IMR-90 (cell line): ENCODE results near the gene CUL4B. TPM values are rescaled to one million over a fixed set of nuclear protein-coding genes. Genes with fewer than 3 reads are reported as not detected.

Experiments
- ATAC-seq: fragments of 200-7000 bp; cut with Tn5 transposase; 2 replicates; pipeline ENCODE4 v1.9.1; 2020; ENCODE audit warnings: low read depth, mild to moderate bottlenecking, moderate library complexity
- BruUV-seq: library from RNA; stranded (reverse); fragments of 400-500 nt; replicated peaks from 2 replicates; lab custom pipeline; 2021; lab: Mats Ljungman, UMichigan
- CTCF ChIA-PET: fragments of 300-600 bp; formaldehyde crosslinking; extraction: SDS; loops from one replicate; lab custom pipeline; 2021; ENCODE audit warnings: antibody characterized with exemption; lab: Yijun Ruan, JAX
- POLR2A ChIA-PET: fragments of 300-600 bp; sonication (Branson Sonifier 250); formaldehyde crosslinking; loops from one replicate; lab custom pipeline; 2022; ENCODE audit warnings: antibody characterized with exemption; ENCODE audit not compliant: unreplicated experiment; lab: Charles Lee
- DNase-seq: peaks from one replicate; pipeline ENCODE4 v3.0.0; 2013
- H2AFZ ChIP-seq: replicated peaks from 2 replicates; pipeline ENCODE3; 2013; ENCODE audit warnings: low read length, mild to moderate bottlenecking; ENCODE audit not compliant: poor library complexity
- H2AK5ac ChIP-seq: 2 replicates; pipeline ENCODE4 v1.6.1; 2013; ENCODE audit warnings: low read depth, low read length, inconsistent platforms
- H2AK9ac ChIP-seq: replicated peaks from 2 replicates; pipeline ENCODE3; 2013; ENCODE audit warnings: mild to moderate bottlenecking, low read depth, low read length, moderate library complexity; ENCODE audit not compliant: poor library complexity
- H2BK120ac ChIP-seq: 2 replicates; pipeline ENCODE4 v1.6.1; 2013; ENCODE audit warnings: low read depth, low read length, inconsistent platforms
- H2BK15ac ChIP-seq: 3 replicates; pipeline ENCODE4 v1.6.1; 2013; ENCODE audit warnings: low read depth, low read length, inconsistent platforms
- H2BK20ac ChIP-seq: 2 replicates; pipeline ENCODE4 v1.6.1; 2013; ENCODE audit warnings: low read depth, mild to moderate bottlenecking, inconsistent platforms, low read length, moderate library complexity
- H2BK5ac ChIP-seq: 2 replicates; pipeline ENCODE4 v1.6.1; 2013; ENCODE audit warnings: mild to moderate bottlenecking, low read depth, low read length, inconsistent platforms; ENCODE audit not compliant: poor library complexity, severe bottlenecking
- H3K14ac ChIP-seq: replicated peaks from 2 replicates; pipeline ENCODE4 v1.6.1; 2013; ENCODE audit warnings: low read depth, low read length, inconsistent platforms
- H3K18ac ChIP-seq: 2 replicates; pipeline ENCODE4 v1.6.1; 2013; ENCODE audit warnings: low read depth, low read length, control low read depth
- H3K23ac ChIP-seq: 2 replicates; pipeline ENCODE4 v1.6.1; 2013; ENCODE audit warnings: low read depth, low read length, inconsistent platforms
- H3K27ac ChIP-seq: 2 replicates; pipeline ENCODE4 v1.5.1; 2013; ENCODE audit warnings: mild to moderate bottlenecking, control low read depth, low read length; ENCODE audit not compliant: insufficient read depth
- H3K27me3 ChIP-seq: 2 replicates; pipeline ENCODE4 v1.6.1; 2013; ENCODE audit warnings: low read length; ENCODE audit not compliant: control insufficient read depth, insufficient read depth
- H3K36me3 ChIP-seq: 2 replicates; pipeline ENCODE4 v1.6.1; 2013; ENCODE audit warnings: low read length, mixed read lengths; ENCODE audit not compliant: control insufficient read depth, insufficient read depth
- H3K4ac ChIP-seq: 2 replicates; pipeline ENCODE4 v1.6.1; 2013; ENCODE audit warnings: low read depth, low read length, inconsistent platforms
- H3K4me1 ChIP-seq: 2 replicates; pipeline ENCODE4 v1.6.1; 2013; ENCODE audit warnings: low read length, mixed read lengths; ENCODE audit not compliant: control insufficient read depth, insufficient read depth
- H3K4me2 ChIP-seq: 2 replicates; pipeline ENCODE4 v1.6.1; 2013; ENCODE audit warnings: low read depth, mild to moderate bottlenecking, control low read depth, low read length, moderate library complexity
- H3K4me3 ChIP-seq: 2 replicates; pipeline ENCODE4 v1.5.1; 2013; ENCODE audit warnings: low read depth, mild to moderate bottlenecking, control low read depth, low read length, moderate library complexity; ENCODE audit not compliant: insufficient read depth
- H3K56ac ChIP-seq: 2 replicates; pipeline ENCODE4 v1.6.1; 2013; ENCODE audit warnings: low read length, inconsistent platforms; ENCODE audit not compliant: insufficient read depth; ENCODE audit errors: extremely low read depth
- H3K79me1 ChIP-seq, 2 experiments: 2 replicates each; pipeline ENCODE4 v1.6.1; 2013; ENCODE audit warnings: low read length in 2 of 2, inconsistent platforms in 1 of 2, low read depth in 1 of 2
- H3K9ac ChIP-seq: 2 replicates; pipeline ENCODE4 v1.6.1; 2013; ENCODE audit warnings: low read depth, low read length, control low read depth
- H3K9me1 ChIP-seq: 2 replicates; pipeline ENCODE4 v1.6.1; 2013; ENCODE audit warnings: low read length, inconsistent platforms; ENCODE audit not compliant: insufficient read depth
- H3K9me3 ChIP-seq: 2 replicates; pipeline ENCODE4 v1.6.1; 2013; ENCODE audit warnings: low read length; ENCODE audit not compliant: control insufficient read depth, insufficient read depth
- H4K20me1 ChIP-seq: 2 replicates; pipeline ENCODE4 v1.6.1; 2013; ENCODE audit warnings: low read length, inconsistent platforms; ENCODE audit not compliant: insufficient read depth
- H4K5ac ChIP-seq: 2 replicates; pipeline ENCODE4 v1.6.1; 2013; ENCODE audit warnings: mild to moderate bottlenecking, low read depth, low read length, control low read depth
- H4K8ac ChIP-seq, 2 experiments: 2 replicates each; pipeline ENCODE4 v1.6.1; 2013; ENCODE audit warnings: low read depth in 2 of 2, low read length in 2 of 2, control low read depth in 1 of 2, inconsistent platforms in 1 of 2
- H4K91ac ChIP-seq: 2 replicates; pipeline ENCODE4 v1.6.1; 2013; ENCODE audit warnings: low read depth, low read length, inconsistent platforms; ENCODE audit not compliant: insufficient read depth
- BHLHE40 ChIP-seq: fragments of 150-350 bp; IDR thresholded peaks from 2 replicates; pipeline ENCODE4 v1.6.1; 2016; ENCODE audit warnings: mild to moderate bottlenecking, low read depth, low read length
- CEBPB ChIP-seq: IDR thresholded peaks from 2 replicates; pipeline ENCODE4 v1.6.1; 2012; ENCODE audit warnings: low read depth, low read length, improper control_type of control experiment
- CHD1 ChIP-seq: IDR thresholded peaks from 2 replicates; pipeline ENCODE4 v1.6.1; 2012; ENCODE audit warnings: low read depth, low read length, improper control_type of control experiment
- FOS ChIP-seq: fragments of 150-350 bp; IDR thresholded peaks from 2 replicates; pipeline ENCODE4 v1.6.1; 2016; ENCODE audit warnings: low read depth, low read length
- MAFK ChIP-seq: IDR thresholded peaks from 2 replicates; pipeline ENCODE4 v1.6.1; 2012; ENCODE audit warnings: low read depth, low read length, improper control_type of control experiment
- MAZ ChIP-seq: IDR thresholded peaks from 2 replicates; pipeline ENCODE4 v1.6.1; 2012; ENCODE audit warnings: low read depth, mild to moderate bottlenecking, low read length, improper control_type of control experiment, moderate library complexity, borderline replicate concordance
- MXI1 ChIP-seq: IDR thresholded peaks from 2 replicates; pipeline ENCODE4 v1.6.1; 2012; ENCODE audit warnings: low read depth, mild to moderate bottlenecking, low read length, moderate library complexity, borderline replicate concordance
- NFE2L2 ChIP-seq: fragments of 150-350 bp; IDR thresholded peaks from 2 replicates; pipeline ENCODE4 v1.6.1; 2016; ENCODE audit warnings: low read depth, mild to moderate bottlenecking, low read length
- POLR2A ChIP-seq: IDR thresholded peaks from 2 replicates; pipeline ENCODE4 v1.6.1; 2012; ENCODE audit warnings: mild to moderate bottlenecking, low read depth, low read length
- RAD21 ChIP-seq: IDR thresholded peaks from 2 replicates; pipeline ENCODE4 v1.6.1; 2012; ENCODE audit warnings: low read length, improper control_type of control experiment
- RCOR1 ChIP-seq: IDR thresholded peaks from 2 replicates; pipeline ENCODE4 v1.6.1; 2012; ENCODE audit warnings: mild to moderate bottlenecking, low read length, improper control_type of control experiment; ENCODE audit not compliant: insufficient replicate concordance
- RFX5 ChIP-seq: IDR thresholded peaks from 2 replicates; pipeline ENCODE4 v1.8.0; 2012; ENCODE audit warnings: low read depth, mild to moderate bottlenecking, low read length, moderate library complexity
- SMC3 ChIP-seq: fragments of 150-350 bp; IDR thresholded peaks from 2 replicates; pipeline ENCODE4 v1.6.1; 2016; ENCODE audit warnings: low read depth, mild to moderate bottlenecking, antibody characterized with exemption, low read length, moderate library complexity
- WGBS, 2 experiments: methylation state at CpG; one replicate each; pipeline versions ENCODE4 v1.1.5 to v1.1.7; 2013; ENCODE audit warnings: missing lambda C conversion rate in 2 of 2; ENCODE audit not compliant: insufficient read length in 1 of 2; ENCODE audit errors: extremely low coverage in 2 of 2; 5-methylcytosine and 5-hydroxymethylcytosine counted together
- dilution Hi-C: fragments of 300-500 bp; cut with HindIII; formaldehyde crosslinking; loops from one replicate; pipeline ENCODE4 v1.14.3; 2018; ENCODE audit warnings: low sequenced_read_pairs; ENCODE audit not compliant: unreplicated experiment
- in situ Hi-C: fragments of 300-500 bp; cut with MboI; formaldehyde crosslinking; loops from 3 replicates; pipeline ENCODE4 v1.14.3; 2019; ENCODE audit warnings: low sequenced_read_pairs, inconsistent platforms, mixed read lengths
- intact Hi-C: fragments of 100-400 bp; cut with micrococcal nuclease; formaldehyde crosslinking; loops from 2 replicates; pipeline ENCODE4 v1.10.0; 2022
- polyA plus RNA-seq, 3 experiments: library from polyadenylated mRNA; depleted of rRNA; stranded (reverse); fragments of >200 nt; gene quantifications; 2 replicates each; pipeline ENCODE4 v1.2.3, GENCODE V29; 2012; ENCODE audit warnings: low replicate concordance in 1 of 3
- total RNA-seq: library from RNA; depleted of rRNA; stranded (reverse); fragments of >200 nt; gene quantifications from 2 replicates; pipeline ENCODE4 v1.2.3, GENCODE V29; 2012
- TF ChIP-seq, protein P1 (sequence below): fragments of 150-350 bp; IDR thresholded peaks from 2 replicates; pipeline ENCODE4 v1.6.1; 2016; ENCODE audit warnings: low read depth, mild to moderate bottlenecking, low read length, moderate library complexity, borderline replicate concordance

The CUL4B gene
- total and polyA plus RNA-seq, 2 of the 4 experiments (the other 2 are of a cell fraction): 19.4 to 30.9 TPM

DNA sequence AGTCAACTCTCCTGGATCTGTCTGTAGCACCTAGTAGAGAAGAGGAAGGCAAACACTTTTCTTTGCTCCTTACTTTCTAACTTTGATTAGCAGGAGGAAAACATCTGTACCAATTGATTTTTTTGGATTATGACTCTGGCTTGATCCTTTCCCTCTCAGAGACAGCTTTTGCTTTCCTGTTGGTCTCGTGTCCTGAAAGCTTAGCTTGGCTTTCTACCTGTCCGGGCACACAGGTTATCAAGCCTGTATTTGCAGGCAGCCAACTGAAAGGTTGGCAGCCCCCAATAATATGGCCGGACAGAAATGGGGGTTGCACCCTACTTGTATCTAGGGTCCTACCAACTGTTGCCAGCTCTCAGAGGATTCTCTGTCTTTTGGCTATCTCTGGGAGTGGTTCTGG, 48.5 kb downstream of the CUL4B start:
- Histone ChIP-seq H3K36me3 (no peaks in the 10 kb centered on the region), H3K9me3 (no peaks in the 10 kb centered on the region), H2BK5ac (no peak overlapping the region), H3K56ac (no peak overlapping the region), H4K8ac (no peak overlapping the region), H3K79me1 (no peaks in the 10 kb centered on the region), H2AK5ac (no peak overlapping the region), H2AK9ac (no peak overlapping the region), H2BK120ac (no peak overlapping the region), H2AFZ (no peak overlapping the region), H3K18ac (no peak overlapping the region), H4K91ac (no peak overlapping the region), H3K27me3 (no peaks in the 10 kb centered on the region), H3K9ac (no peak overlapping the region), H2BK20ac (no peak overlapping the region), H4K5ac (no peak overlapping the region), H3K27ac (no peak overlapping the region), H2BK15ac (no peak overlapping the region), H3K4me1 (no peaks in the 10 kb centered on the region), H3K14ac (no peak overlapping the region), H3K4ac (no peak overlapping the region), H3K9me1 (no peaks in the 10 kb centered on the region), H4K20me1 (no peaks in the 10 kb centered on the region), H3K23ac (no peak overlapping the region), H3K4me3 (no peak overlapping the region), H3K4me2 (no peak overlapping the region)
- BruUV-seq: no TSS peak
- ATAC-seq: no peak
- TF ChIP-seq CEBPB: no peak
- TF ChIP-seq MXI1: no peak
- no peak for TF ChIP-seq MAFK
- TF ChIP-seq NFE2L2: no peak
- no peak for TF ChIP-seq RFX5
- TF ChIP-seq BHLHE40: no peak
- TF ChIP-seq, protein P1, sequence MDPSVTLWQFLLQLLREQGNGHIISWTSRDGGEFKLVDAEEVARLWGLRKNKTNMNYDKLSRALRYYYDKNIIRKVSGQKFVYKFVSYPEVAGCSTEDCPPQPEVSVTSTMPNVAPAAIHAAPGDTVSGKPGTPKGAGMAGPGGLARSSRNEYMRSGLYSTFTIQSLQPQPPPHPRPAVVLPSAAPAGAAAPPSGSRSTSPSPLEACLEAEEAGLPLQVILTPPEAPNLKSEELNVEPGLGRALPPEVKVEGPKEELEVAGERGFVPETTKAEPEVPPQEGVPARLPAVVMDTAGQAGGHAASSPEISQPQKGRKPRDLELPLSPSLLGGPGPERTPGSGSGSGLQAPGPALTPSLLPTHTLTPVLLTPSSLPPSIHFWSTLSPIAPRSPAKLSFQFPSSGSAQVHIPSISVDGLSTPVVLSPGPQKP: no peak
- TF ChIP-seq SMC3: no peak
- no peak for TF ChIP-seq RAD21
- no peak for TF ChIP-seq FOS
- no peak for TF ChIP-seq CHD1
- TF ChIP-seq RCOR1: no peak
- TF ChIP-seq POLR2A: no peak
- TF ChIP-seq MAZ: no peak
- dilution Hi-C loops: no loop called here
- ChIA-PET CTCF (no interaction called here), POLR2A (no interaction called here)
- intact Hi-C loops: no loop called here
- no peak for DNase-seq
- in situ Hi-C loops: loop anchor here (25.0 kb wide), 1 partner anchor 250 kb away; no protein-coding TSS in a partner anchor
- 60% methylated on average over 1 of the region's 3 CpGs; no CpG with 5 or more reads in 1 of the 2 experiments for WGBS, 2 experiments
